Stimulated activated CD8-positive, alpha-beta memory T cell treated with anti-CD3 and anti-CD28 coated beads, Interleukin-7, amount 100 ng/mL, for 4 hours (primary cell): ENCODE data around the gene CMSS1.

Experiments
- DNase-seq, 2 donors: peaks; one replicate each; pipeline ENCODE4 v3.0.0-alpha.2; 2020; ENCODE audit warnings: low read depth in 2 of 2

Gene CMSS1

DNA sequence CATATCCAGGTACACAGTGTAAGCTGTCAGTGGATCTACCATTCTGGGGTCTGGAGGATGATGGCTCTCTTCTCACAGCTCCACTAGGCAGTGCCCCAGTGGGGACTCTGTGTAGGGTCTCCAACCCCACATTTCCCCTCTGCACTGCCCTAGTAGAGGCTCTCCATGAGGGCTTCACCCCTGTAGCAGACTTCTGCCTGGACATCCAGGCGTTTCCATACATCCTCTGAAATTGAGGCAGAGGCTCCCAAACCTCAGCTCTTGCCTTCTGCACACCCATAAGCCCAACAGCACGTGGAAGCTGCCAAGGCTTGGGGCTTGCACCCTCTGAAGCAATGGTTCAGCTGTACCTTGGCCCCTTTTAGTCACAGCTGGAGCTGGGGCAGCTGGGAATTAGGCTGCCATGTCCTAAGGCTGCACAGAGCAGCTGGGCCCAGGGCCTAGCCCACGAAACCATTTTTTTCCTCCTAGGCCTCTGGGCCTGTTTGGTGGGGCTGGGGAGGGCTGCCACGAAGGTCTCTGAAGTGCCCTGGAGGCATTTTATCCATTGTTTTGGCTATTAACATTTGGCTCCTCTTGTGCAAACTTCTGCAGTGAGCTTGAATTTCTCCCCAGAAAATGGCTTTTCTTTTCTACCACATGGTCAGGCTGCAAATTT, 362.2 kb downstream of the CMSS1 start:
- no peak for DNase-seq

DNA sequence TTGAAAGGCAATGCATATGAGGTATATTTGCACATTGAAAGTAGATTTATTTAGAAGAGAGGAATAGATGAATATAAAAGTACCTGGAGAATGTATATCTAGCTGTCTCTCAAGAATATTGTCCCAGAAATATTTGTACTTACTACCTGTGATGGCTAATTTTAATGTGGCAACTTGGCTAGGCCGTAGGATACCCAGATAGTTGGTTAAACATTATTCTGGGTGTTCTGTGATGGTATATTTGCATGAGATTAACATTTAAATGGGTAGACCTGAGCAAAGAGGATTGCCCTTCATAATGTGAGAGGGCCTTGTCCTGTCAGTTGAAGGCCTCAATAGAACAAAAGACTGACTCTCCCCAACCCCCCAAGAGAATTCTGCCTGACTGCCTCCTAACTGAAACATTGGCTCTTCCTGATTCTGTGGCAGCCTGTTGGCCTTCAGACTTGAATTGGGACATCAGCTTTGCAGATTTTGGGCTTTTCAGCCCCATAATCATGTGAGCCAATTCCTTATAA, 366.0 kb downstream of the CMSS1 start:
- no peak for DNase-seq

DNA sequence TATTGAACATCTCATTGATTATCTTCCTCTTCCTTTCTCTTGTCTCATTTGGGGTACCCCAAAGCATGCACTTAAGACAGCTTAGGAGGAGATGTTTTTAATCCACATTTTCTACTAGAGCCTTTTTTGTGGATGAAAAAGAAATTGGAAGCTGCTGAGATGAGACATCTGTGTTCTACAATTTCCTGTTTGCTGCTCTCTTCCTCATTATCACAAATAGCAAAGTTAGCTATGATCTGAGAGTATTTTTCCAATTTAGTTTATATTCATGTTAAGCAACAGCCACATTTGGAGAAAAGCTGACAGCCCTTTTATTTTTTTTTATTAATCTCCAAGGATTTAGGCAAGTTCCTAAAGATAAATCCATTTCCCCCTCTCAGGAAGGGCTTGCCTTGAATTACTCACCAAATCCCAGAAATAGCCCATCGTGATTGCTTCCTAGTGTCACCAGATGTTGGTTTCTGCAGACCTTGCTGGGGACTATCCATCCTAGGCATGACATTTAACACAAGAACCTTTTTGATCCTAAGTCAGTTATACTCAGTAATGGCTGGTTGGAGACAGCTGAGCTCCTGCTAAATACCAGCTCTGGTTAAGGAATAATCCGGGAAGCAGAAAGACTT, 367.4 kb downstream of the CMSS1 start:
- no peak for DNase-seq

DNA sequence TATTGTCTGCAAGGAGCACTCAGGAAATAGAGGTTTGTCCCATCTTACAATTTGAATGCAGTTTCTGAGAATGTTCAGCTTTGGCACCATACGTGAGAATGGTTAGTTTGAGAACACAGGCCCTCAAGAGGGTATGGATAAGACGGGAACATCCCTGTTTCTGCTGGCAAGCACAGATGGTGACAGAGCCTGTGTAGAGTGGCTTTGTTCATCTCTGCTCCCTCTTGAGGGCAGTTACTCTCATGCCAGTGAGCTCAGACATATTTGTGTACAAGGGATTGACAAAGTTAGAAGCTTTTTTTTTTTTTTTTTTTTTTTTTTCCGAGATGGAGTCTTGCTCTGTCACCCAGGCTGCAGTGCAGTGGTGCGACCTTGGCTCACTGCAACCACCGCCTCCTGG, 368.2 kb downstream of the CMSS1 start:
- DNase-seq = no peak

DNA sequence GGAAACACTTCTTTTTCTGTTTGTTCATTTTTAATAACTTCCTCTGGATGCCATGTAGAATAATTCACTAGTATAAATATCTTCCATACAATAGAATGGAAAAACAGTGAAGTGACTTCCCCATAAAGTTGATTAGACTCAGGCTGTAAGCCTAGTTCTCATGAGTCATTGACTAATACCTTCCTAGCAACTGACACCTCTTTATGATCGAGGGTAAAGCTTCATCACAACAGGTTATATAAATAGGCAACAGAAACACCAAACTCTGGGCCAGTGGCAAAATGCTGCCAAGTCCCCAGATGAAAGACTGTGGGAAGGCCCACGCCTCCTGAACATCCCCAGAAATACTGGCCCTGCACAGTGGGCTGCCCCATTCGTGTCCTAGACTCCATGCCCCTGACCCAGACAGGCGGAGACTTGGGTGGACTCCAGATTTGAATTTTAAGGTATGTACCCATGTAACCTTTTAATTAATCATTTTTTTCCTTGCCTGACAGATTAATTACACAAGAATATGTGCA, 371.8 kb downstream of the CMSS1 start:
- no peak for DNase-seq

DNA sequence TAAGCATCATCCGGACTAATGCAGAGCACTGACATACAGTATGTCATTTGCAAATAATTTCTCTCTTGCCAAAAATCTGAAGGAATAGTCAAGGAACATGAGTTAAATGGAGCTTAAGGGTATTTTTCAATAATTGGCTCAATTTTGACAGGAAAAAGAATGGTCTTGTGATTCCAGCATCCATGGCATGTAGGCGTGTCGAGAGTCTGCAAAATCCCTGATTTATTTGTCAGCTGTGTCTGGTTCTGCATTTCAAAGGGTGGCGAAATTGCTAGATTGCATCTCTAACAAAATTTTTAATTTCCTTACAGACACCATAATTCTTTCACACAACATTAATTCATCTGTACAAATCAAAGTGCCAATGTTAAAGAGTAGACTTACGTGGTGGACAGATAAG, 377.7 kb downstream of the CMSS1 start:
- DNase-seq = no peak

DNA sequence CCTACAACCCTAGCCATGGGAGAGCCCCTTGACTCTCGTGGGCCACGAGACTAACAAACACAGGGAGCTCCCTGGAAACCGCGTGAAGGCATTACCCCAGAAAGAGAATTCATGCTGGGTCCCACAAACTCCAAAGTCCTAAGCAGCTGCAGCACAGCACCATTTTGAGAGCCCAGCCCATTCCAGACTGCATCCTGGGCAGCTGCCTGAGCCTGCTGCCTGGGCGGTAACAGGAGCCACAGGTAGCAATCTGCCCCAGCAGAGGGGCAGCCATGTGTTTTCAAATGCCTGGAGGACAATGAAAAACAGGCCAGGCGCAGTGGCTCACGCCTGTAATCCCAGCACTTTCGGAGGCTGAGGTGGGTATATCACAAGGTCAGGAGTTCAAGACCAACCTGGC, 380.2 kb downstream of the CMSS1 start:
- DNase-seq = no peak

DNA sequence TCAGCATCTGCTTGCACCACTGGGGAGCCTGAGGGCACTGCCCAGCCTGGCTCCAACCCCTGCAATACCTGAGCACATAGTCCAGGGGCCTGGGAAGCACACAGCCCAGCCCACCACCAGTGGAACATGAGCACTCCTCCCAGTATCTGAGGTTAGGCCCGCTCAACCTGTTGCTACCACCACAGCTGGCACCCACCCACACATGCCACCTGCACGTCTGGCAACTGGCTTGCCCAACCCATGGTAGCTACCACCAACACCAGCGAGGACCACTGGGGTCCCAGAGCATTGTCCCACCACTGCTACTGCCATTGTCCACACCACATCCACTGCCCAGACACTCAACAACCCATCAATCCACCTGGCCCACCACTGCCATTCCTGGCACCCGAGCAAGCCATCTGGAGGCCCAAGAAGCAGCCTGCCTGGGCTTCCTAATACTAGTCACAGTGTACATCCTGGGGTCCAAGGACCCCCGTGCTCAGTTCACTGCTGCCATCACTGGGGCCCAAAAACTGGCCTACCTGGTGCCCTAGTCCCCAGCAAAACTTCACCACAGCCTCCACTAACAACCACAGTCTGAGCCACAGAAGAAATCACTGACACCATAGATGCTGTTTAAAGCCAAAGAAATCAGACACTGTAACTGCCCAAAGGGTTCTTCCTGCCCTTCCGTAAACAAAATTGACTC, 381.1 kb downstream of the CMSS1 start:
- no peak for DNase-seq

DNA sequence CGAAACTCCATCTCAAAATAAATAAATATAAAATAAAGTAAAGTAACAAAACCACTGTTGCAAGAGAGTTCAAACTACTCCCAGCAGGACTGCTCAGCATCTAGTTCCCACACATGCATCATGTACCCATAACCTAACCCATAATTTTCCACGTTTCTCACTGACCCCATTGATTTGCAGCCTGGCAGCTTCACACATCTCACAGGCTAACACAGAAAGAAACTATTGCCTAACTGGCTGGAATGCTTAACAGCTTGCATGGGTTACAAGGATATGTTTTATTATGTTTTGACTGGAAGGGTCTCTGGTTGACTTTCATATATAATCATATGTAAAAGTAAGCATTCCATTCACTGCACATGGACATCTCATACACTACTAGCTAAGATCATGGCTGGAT, 387.5 kb downstream of the CMSS1 start:
- no peak for DNase-seq

DNA sequence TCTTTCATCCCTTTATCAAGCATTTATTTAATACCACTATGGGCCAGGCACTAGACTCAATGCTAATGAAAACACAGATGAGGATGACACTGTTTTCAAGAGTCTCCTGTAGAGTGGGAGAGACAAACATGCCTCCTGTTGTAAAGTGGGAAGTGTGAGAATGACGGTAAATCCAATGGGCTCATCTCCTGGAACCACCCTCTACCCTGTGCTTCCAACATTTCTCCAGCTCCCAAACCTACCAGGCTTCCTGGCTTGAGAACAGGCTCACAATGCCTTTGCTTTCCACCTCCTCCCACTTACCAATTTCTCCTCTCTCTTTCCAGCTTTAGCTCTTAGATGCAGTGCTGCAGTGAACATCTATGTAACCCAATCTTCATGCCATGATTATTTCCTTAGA, 389.0 kb downstream of the CMSS1 start:
- DNase-seq = no peak

DNA sequence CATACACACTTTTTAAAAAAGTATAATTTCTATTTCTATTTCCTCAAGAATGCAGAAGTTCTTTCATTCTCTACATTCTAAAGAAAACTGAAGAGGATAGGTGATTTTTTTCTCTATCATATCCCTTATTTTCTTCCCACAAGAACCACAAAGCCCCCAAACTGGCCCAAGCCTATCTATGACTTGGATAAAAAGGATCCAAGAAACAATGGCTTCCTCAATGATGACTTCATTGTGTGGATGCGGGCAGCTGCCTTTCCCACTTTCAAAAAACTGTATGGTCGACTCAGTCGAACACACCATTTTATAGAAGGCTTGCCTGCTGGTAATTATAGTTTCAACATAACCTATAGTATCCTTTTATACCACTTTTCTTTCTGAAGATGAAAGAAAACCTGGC, 390.2 kb downstream of the CMSS1 start:
- no peak for DNase-seq

DNA sequence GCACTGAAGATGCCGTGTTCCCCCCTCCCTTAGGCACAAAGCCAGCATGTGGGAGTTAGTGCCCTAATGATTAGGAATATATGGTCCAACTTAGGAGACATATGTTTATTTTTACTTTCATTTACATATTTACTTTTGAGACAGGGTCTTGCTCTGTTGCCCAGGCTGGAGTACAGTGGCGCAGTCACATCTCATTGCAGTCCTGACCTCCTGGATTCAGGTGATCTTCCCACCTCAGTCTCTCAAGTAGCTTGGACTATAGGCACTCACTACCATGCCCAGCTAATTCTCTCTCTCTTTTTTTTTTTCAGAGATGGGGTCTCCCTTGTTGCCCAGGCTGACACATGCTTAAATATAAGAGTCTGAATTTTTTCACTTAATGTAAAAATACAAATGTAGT, 391.5 kb downstream of the CMSS1 start:
- DNase-seq = no peak

DNA sequence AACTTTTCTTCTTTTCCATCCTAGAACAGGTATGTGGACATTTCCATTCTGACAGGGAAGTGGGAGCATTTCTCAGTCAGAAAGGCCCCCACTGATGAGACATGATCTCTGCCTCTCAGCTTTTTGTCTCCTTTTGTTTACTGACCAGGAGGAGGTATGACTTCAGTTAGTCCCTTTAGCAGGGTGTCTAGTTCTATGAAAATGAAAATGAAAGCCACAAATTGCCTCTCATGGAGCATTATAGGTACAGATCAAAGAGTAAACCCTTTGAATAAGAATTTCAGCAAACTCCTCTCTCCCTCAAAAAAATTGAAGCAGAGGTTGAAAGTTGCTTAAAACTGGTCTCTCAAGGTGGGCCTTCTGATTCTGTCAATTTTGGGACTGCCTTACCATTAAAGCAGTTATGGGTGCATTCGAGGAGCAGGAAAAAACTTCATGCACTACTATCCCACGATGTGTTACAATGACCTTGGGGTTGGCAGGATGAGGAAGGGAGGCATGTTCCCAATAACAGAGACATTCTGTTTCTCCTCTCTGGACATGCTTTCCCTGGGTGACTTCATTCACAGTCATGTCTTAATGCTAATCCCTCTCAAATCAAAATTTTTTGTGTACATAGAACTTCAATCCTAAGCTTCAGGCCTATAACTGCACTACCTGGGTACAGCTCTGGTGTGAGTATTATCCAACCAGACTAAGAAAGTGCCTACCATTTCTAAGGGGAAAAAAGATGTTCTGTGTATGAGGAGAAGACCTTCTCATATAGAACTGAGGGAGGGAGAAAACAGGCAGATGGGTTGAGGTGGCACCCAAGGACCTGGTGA, 392.5 kb downstream of the CMSS1 start:
- no peak for DNase-seq

DNA sequence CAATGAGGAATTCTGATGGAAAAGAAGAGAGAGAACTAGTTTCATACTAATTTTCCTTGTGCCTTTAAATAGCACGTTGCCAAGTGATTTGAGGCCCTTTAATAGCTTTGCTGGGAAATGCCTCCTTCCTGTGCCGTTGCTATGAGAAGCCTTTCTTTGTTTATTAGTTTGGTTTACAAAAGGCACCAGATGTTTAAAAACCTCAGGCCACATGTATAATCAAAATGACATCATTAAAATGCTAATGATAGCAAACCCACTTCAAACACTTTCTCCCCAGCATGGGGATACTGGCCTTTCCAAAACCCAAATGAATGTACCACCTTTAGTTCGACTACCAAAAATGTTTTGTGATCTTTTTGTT, 393.1 kb downstream of the CMSS1 start:
- DNase-seq = no peak

DNA sequence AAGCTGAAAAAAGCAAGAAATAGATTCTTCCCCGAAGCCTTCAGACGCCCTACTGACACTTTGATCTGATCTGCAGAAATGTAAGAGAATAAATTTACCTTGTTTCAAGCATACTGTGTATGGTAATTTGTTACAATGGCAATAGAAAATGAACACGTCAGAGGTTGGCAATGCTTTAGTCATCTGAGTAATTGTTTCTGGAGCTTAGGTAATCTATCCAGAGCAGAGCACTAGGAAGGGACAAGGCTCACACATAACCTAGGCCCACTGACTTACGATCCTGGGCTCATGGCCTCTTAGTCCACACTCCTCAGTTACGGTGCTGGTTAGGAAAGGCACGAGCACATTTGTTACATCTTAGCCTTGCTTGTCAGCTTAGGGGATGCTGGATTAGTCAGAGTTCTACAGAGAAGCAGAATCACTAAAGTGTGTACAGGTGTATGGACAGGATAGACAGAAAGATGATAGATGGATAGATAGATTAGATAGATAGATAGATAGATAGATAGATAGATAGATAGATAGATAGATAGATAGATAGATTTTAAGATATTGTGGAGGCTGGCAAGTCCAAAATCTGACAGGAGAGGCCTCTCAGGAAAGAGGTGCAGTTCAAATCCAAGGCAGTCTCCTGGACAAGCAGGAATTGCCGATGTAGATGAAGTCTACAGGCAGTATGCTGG, 396.4 kb downstream of the CMSS1 start:
- no peak for DNase-seq

DNA sequence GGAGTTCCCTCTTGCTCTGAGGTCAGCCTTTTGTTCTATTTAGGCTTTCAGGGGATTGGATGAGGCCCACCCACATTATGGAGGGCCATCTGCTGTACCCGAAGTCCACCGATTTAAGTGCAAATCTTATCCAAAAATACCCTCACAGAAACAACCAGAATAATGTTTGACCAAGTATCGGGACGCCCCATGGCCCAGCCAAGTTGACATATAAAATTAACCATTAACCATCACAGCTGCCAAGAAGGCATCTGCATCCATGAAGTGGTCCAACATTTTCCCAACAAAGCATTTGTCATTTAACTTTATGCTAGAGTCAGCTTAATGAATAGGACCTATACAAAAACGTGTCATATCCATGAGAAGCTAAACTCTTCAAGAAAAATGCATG, 396.9 kb downstream of the CMSS1 start:
- DNase-seq = no peak

DNA sequence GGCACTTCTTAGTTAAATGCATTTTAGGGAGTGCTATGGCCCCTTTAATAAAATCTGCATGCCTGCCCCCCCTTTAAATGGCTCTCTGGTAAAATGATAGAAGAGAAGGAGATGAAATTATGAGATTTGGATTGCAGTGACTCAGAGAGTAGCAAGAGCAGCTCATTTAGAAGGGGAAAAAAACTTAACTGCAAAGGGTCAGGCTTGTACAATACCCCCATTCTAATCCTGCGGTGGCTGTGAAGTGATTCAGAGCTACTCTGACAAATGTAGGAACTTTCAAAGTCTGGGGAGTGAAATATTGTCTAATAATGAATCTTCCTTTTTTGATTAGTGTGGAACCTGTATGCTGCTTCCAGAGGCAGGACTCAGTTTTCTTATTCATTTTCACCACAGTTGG, 399.1 kb downstream of the CMSS1 start:
- no peak for DNase-seq

DNA sequence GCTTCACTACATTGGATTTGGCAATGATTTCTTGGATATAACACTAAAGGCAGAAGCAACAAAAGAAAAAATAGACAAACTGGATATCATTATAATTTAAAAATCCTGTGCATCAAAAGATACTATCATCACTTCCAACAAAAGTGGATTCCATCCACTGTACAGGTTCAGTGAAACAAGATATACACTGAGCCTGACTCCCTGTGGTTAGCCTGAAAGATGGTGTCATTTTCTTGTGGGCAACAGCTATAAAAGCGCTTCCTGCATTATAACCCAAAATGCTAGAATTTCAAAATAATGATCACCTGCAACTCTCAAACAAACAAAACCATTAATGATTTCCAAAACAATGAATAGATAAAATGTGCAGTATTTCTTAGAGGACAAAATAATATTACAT, 403.5 kb downstream of the CMSS1 start:
- DNase-seq = no peak

DNA sequence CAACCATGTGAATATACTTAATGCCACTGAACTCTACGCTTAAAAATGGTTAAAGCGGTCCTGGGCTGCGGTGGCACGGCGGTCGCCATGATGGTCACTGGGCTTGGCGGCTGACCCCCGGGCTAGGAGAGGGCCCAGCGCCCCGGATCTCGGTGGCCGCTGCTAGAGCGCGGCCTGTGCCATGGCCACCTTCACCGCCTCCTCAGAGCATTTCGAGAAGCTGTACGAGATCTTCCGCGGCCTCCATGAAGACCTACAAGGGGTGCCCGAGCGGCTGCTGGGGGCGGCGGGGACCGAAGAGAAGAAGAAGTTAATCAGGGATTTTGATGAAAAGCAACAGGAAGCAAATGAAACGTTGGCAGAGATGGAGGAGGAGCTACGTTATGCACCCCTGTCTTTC, 407.5 kb downstream of the CMSS1 start:
- no peak for DNase-seq

DNA sequence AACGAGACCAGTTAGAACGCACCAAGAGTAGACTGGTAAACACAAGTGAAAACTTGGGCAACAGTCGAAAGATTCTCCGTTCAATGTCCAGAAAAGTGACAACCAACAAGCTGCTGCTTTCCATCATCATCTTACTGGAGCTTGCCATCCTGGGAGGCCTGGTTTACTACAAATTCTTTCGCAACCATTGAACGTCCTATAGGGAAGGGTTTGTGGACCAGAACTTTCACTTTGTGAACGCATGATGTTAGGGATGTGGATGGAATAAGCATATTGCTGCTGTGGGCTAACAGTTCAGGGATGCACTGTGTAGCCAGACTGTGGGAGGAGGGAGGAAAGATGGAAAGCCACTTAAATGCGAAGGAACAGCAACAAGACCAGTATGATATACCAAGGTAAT, 408.2 kb downstream of the CMSS1 start:
- no peak for DNase-seq

DNA sequence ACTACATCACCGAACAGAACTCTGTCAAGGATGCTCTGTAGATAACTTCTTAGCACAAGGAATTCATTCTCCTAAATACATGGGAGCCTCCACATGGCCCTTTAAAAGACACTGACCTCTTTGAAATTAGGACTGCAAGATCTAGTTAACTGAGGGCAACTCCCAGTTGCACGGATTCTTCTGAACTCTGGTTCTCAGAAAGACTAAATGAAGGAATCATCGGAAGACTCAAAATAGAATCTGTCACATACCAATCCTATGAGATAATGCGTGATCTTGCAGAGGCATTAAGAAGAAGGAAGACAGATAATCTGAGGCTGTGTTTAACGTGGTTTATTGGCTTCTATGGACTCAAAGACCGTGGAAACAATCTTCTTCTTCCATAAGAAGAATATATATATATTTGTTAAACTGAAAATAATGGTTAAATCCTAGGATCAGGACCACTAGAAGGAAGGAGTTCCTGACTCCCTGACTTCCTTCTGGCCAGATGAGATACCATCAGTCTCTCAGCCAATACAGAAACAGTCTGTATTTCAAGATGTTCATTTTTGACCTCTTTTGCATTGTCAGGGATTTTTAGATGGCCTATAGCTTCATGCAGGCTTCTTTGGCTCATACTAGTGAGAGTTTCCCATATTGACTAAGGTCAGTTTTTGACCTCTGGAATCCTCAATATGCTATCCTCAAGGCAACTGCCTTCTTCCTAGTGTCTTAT, 409.2 kb downstream of the CMSS1 start:
- no peak for DNase-seq
